Left lung (tissue), 10 donors: ENCODE results near the gene BHMT2. TPM values are rescaled to one million over a fixed set of nuclear protein-coding genes. Genes with fewer than 3 reads are reported as not detected.

Source experiments
- ATAC-seq: fragments of 200-7000 bp; cut with Tn5 transposase; one replicate; pipeline ENCODE4 v1.9.1; 2020; ENCODE audit warnings: moderate library complexity
- DNase-seq, 4 donors: peaks; one replicate each; pipeline ENCODE4 v3.0.0-alpha.2; 2013 to 2020
- H3K27ac ChIP-seq, 2 donors: fragments of 200-600 bp; sonication (generic) in 1 of 2; one replicate each; pipeline versions ENCODE4 v1.5.0 to v1.8.0; 2020 to 2021
- H3K27me3 ChIP-seq, 2 donors: fragments of 200-600 bp; sonication (generic) in 1 of 2; one replicate each; pipeline versions ENCODE4 v1.5.0 to v1.8.0; 2020 to 2021
- H3K36me3 ChIP-seq, 2 donors: fragments of 200-600 bp; sonication (generic) in 1 of 2; one replicate each; pipeline versions ENCODE4 v1.5.0 to v1.8.0; 2020 to 2021
- H3K4me1 ChIP-seq, 2 donors: fragments of 200-600 bp; one replicate each; pipeline ENCODE4 v1.8.0; 2021
- H3K4me3 ChIP-seq, 2 donors: fragments of 200-600 bp; sonication (generic) in 1 of 2; one replicate each; pipeline versions ENCODE4 v1.5.0 to v1.8.0; 2020 to 2021; ENCODE audit warnings: mild to moderate bottlenecking in 1 of 2
- H3K9me3 ChIP-seq, 2 donors: fragments of 200-600 bp; sonication (generic) in 1 of 2; one replicate each; pipeline versions ENCODE4 v1.5.0 to v1.8.0; 2020 to 2021
- intact Hi-C, 2 donors: fragments of 100-400 bp; cut with DNase I; formaldehyde crosslinking; loops; one replicate each; pipeline versions ENCODE4 v1.11.2 to v1.14.2; 2022
- polyA plus RNA-seq, 6 donors: library from polyadenylated mRNA; unstranded; fragments of 120-200 nt; gene quantifications; one replicate each; pipeline ENCODE4 v1.2.1, GENCODE V29; 2013; ENCODE audit not compliant: insufficient read length in 6 of 6
- total RNA-seq, 2 donors: library from RNA; stranded (reverse); fragmentation: NEBNext Ultra II Directional; extraction: Animal tissue kit (Norgen Biotek cat#: 25700); gene quantifications; one replicate each; pipeline ENCODE4 v1.2.1, GENCODE V29; 2021
- TF ChIP-seq, protein P1 (sequence below), 2 donors: fragments of 200-600 bp; sonication (generic) in 1 of 2; IDR thresholded peaks; one replicate each; pipeline versions ENCODE4 v1.5.0 to v1.8.0; 2021; ENCODE audit warnings: antibody characterized with exemption in 2 of 2
- donor health status: DM: no; HTN: yes; CAD: no.
- donor health status: DM: no; HTN: no; CAD: no.

The BHMT2 gene
- total and polyA plus RNA-seq, 8 donors = 1.8 to 4.8 (median 2.0) TPM

DNA sequence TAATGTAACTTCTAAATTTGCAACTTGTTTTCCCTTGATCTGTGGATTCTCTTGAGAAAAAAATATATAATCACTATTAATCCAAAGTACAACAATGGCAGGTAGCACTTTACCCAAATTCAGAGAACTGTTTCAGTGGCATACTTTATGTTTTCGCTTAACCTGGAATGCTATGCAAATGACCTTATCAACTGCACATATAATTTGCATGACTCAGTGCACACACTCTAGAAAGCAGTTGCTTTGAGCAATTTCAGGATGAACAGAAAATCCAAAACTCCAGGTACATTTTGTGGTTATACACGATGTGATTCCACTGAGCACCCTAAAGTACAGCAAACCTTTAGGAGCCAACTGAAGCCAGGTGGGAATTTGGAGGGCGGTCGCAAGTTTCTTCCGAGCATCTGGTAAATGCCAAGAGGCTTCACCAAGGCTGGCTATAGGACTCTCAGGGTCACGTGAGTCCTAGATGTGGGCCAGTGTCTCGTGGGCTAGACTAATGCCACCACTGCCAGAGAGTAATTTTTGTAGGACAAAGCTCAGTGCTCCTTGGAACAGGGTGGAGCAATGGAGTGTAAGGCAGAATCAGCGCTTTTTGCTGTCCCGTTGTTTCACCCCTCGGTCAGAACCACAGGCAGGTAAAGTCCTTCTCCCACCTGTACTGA, 37.4 kb upstream of the BHMT2 start:
- Histone ChIP-seq H3K4me1 (no peaks in the 10 kb centered on the region), H3K27me3 (no peaks in the 10 kb centered on the region), H3K4me3 (no peak overlapping the region), H3K36me3 (no peaks in the 10 kb centered on the region), H3K27ac (no peak overlapping the region), H3K9me3 (no peaks in the 10 kb centered on the region)
- DNase-seq (no peak), ATAC-seq (no peak)
- TF ChIP-seq, protein P1, sequence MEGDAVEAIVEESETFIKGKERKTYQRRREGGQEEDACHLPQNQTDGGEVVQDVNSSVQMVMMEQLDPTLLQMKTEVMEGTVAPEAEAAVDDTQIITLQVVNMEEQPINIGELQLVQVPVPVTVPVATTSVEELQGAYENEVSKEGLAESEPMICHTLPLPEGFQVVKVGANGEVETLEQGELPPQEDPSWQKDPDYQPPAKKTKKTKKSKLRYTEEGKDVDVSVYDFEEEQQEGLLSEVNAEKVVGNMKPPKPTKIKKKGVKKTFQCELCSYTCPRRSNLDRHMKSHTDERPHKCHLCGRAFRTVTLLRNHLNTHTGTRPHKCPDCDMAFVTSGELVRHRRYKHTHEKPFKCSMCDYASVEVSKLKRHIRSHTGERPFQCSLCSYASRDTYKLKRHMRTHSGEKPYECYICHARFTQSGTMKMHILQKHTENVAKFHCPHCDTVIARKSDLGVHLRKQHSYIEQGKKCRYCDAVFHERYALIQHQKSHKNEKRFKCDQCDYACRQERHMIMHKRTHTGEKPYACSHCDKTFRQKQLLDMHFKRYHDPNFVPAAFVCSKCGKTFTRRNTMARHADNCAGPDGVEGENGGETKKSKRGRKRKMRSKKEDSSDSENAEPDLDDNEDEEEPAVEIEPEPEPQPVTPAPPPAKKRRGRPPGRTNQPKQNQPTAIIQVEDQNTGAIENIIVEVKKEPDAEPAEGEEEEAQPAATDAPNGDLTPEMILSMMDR (IDR thresholded peaks at IDR 0.05) = no peak
- intact Hi-C loops = no loop called here

DNA sequence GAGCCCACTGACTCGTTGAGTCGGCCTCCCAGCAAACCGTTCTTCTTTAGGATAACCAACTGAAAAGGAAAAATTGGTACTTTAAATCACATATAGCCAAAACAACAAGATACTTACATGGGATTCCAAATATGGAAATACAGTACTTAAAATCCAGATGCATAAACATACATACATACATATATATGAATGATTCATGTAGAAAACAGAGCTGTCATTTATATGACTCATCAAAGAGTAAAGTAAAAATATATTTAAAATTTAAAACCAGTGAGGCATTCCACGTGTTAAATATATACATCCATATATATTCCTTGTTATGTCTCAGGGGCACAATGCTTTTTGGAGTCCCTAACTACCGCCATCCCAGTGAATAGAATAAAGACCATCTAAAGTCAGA, 36.8 kb upstream of the BHMT2 start:
- Histone ChIP-seq H3K36me3 (no peaks in the 10 kb centered on the region), H3K27me3 (no peaks in the 10 kb centered on the region), H3K9me3 (no peaks in the 10 kb centered on the region), H3K27ac (no peak overlapping the region), H3K4me1 (no peaks in the 10 kb centered on the region), H3K4me3 (no peak overlapping the region)
- intact Hi-C loops = no loop called here
- no peak for DNase-seq
- no peak for ATAC-seq
- TF ChIP-seq, protein P1 (IDR thresholded peaks at IDR 0.05) = no peak

DNA sequence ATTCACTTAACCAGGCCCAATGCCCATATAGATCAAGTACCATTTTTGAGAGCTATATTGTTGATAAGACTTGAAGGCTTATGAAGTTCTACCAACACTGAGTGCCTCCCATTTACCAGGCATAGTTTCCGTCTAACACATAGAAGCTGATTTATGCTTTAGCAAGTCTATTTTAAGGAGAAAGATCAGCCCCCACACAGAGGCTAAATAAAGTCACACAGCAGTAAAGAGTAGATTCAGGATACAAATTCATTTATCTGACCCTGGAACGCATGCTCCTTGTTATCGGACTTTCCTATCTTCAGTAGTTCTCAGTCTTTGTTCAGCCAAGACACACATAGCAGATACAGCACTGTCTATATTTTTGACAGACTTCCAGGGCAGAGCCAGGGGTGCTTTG, 34.3 kb upstream of the BHMT2 start:
- DNase-seq (no peak), ATAC-seq (no peak)
- Histone ChIP-seq H3K4me1 (no peaks in the 10 kb centered on the region), H3K27me3 (no peaks in the 10 kb centered on the region), H3K4me3 (no peak overlapping the region), H3K36me3 (no peaks in the 10 kb centered on the region), H3K9me3 (no peaks in the 10 kb centered on the region), H3K27ac (no peak overlapping the region)
- TF ChIP-seq, protein P1 (IDR thresholded peaks at IDR 0.05) = no peak
- intact Hi-C loops = no loop called here

DNA sequence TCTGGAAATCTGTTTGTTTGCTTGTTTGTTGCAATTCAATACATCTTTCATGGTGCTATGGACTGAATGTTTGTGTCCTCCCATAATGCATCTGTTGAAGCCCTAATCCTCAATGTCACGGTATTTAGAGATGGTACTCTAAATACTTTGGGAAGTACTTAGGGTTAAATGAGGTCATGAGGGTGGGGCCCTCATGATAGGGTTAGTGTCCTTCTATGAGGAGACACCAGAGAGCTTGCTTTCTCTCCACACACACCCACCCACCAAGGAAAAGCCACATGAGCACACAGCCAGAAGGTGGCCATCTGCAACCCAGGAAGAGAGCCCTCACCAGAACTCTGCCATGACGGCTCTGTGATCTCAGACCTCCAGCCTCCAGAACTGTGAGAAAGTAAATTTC, 32.8 kb upstream of the BHMT2 start:
- no peak overlapping the region for H3K27ac ChIP-seq
- H3K4me3 ChIP-seq = no peak overlapping the region
- DNase-seq (no peak), ATAC-seq (no peak)
- TF ChIP-seq, protein P1 (IDR thresholded peaks at IDR 0.05) = no peak
- no peaks in the 10 kb centered on the region for H3K36me3 ChIP-seq
- H3K27me3 ChIP-seq = no peaks in the 10 kb centered on the region
- no peaks in the 10 kb centered on the region for H3K9me3 ChIP-seq
- intact Hi-C loops = no loop called here
- no peaks in the 10 kb centered on the region for H3K4me1 ChIP-seq

DNA sequence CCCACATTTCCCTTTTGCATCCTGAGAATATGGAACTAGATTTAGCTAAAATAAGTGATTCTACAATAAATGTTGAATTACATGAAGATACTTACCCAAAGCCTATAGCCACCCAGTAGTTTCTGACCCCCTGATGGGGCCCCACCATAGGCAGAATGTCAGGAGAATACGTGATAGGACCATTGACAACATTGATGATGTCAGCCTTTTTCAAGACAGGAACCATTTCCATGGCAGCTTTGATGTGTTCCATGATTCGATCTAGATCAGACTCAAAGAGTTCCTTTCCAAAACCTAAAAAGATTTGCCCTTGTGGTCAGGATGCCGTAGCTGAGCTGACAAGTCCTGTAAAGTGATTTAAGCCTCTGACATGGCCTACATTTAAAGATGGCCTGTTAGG, 27.4 kb upstream of the BHMT2 start:
- H3K27me3 ChIP-seq = no peaks in the 10 kb centered on the region
- no peak overlapping the region for H3K27ac ChIP-seq
- intact Hi-C loops = no loop called here
- H3K36me3 ChIP-seq = no peaks in the 10 kb centered on the region
- no peak overlapping the region for H3K4me3 ChIP-seq
- ATAC-seq = no peak
- no peak for DNase-seq
- TF ChIP-seq, protein P1 (IDR thresholded peaks at IDR 0.05) = no peak
- no peaks in the 10 kb centered on the region for H3K9me3 ChIP-seq
- no peaks in the 10 kb centered on the region for H3K4me1 ChIP-seq
